HG02884 (cell line): ENCODE measurements around the gene PPM1M.

ENCODE experiments used
- ATAC-seq: cut with Tn5 transposase; IDR thresholded peaks from one replicate; pipeline ENCODE4 v1.9.1; 2021; ENCODE audit warnings: mild to moderate bottlenecking, moderate library complexity; ENCODE audit not compliant: unreplicated experiment

PPM1M gene

DNA sequence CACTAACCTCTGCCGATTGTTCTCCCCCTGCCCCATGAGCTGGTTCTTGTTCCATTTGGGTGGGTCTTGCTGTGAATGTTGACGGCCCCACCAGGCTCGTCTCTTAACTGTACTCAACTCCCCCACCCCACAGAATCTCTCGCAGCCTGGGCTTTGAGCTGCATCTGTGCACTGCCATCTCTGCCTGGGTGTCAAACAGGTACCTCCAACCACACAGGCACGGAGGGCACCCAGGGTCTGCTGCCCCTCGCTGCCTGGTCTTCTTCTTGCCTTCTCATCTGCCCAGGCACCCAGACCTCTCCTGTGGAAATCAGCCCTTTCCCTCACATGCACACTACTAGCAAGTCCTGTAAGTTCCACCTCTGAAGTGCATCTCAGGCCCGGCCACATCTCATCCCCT is 30.2 kb upstream of the PPM1M start:
- ATAC-seq: no peak

DNA sequence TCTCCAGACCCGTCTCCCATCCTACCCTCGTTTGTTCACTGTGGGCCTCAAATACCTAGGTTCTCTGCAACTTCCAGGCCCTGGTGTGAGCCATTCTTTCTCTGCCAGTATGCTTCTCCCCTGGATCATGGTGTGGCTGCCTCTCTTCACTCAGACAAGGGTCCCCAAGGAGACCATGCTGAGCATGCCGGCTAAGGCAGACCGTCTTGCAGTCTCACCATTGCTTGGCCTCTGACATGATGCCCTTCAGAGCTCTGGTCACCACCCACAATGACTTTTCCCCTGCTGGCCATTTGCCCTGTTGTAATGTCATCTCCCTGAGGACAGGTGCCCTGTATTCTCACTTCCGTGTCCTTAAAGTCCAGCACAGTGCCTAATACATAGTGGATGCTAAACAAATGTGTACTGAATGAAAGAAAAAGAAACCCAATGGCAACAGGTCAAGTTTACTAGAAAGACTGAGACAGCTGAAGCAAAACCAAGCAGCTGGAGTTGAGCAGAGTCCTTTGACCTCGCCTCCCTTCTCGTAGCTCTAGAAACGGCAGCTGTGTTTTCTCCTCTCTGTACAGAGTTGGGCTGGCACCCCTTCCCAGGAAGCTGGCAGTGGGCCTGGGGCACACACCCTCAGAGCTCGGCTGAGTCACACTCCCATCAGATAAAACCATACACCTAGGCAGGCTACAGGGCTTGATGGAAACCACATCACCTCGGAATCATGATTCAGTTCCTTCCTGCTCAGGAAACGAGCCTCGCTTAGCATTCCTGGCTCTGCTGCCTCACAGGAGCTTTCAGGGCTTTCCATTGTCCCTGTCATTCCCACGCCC is 28.8 kb upstream of the PPM1M start:
- ATAC-seq: no peak

DNA sequence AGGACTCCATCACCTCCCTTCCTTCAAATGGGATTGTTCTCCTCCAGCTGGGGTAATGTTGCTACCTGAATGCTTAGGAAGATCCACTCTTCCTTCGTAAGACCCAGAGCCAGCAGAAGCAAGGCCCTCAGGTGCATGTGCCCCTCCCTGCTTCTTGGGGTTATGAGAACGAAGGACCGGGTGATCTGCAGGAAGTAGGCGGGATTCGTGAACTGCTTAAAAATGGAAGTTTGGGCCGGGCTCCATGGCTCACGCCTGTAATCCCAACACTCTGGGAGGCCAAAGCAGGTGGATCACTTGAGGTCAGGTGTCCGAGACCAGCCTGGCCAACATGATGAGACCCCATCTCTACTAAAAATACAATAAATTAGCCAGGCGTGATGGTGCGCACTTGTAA is 28.2 kb upstream of the PPM1M start:
- ATAC-seq: no peak

GRCh38 chr3:52218026-52218425 is 27.5 kb upstream of the PPM1M start:
- no peak for ATAC-seq

- ATAC-seq: no peak
Observed at GRCh38 chr3:52218454-52218853, 27.1 kb upstream of the PPM1M start.

GRCh38 chr3:52218937-52219650 is 26.5 kb upstream of the PPM1M start:
- no peak for ATAC-seq

DNA sequence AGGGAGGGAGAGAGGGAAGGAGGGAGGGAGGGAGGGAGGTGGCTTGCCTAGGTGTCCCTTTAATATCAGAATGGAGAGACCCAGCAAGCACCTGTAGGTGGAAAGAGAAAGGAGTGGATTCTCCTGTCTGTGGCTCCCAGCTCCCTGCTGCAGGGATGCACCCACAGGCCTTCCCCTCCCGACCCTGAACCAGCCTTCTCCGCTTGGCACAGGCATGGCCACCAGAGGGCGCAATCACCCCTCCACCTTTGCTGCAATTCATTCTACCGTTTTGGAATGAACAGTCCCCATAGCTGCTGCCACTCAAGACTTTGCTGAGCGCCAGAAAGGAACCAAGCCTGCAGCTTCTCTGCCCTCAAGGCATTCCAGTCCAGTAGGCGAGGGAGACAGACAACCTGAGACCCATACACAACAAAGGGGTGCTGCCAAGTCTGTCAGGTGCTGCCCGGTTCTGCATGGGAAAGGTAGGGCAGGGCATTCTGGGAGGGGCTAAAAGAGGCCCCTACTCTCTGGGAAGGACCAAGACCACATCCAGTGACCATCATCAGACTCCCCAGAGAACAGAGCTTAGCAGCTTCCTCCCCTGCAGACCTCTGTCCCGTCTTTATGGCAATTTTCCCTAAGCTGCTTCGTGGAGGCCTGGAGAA is 25.1 kb upstream of the PPM1M start:
- peak; percentile 65 for ATAC-seq

- no peak for ATAC-seq
Observed at GRCh38 chr3:52221141-52221562, 24.4 kb upstream of the PPM1M start.

GRCh38 chr3:52221563-52222318 is 23.8 kb upstream of the PPM1M start:
- no peak for ATAC-seq

DNA sequence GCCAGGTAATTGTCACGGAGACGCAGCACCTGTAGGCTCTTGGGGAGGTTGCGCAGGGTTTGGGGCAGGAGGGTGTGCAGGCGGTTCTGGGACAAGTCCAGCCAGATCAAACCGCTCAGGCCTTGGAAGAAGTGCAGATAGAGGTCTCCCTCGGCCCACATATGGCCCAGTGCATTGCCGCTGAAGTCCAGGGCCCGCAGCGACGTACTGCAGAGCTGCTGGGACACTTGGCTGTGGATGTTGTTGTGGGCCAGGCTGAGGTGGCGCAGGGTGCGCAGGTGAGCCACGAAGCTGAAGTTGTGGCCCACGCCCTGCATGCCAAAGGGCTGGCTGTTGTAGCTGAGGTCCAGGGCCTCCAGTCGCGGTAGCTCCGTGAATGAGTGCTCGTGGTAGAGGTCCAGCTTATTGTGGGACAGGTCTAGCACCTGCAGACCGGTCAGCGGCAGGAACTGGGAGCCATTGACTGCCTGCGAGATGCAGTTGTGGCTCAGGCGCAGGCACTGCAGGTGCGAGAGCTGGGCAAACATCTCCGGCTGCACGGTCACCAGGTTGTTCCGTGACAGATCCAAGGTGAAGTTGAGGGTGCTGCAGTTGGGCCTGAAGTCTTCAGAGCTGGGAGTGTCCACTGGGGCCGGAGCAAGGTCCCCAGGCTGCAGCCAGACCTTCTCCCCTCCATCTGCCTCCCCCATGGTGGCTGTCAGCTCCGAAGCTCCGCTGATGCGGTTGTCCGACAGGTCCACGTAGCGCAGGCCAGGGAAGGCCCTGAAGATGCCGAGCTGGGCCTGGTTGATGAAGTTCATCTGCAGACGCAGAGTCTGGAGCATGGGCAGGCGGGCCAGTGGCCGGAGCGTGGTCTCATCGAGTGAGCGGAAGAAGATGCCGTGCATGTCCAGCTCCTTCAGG is 23.0 kb upstream of the PPM1M start:
- ATAC-seq: no peak

GRCh38 chr3:52223449-52224408 is 21.8 kb upstream of the PPM1M start:
- ATAC-seq: no peak

- peak; percentile 80 for ATAC-seq
Observed at GRCh38 chr3:52225452-52226228, 19.9 kb upstream of the PPM1M start, which contains the start of gene TLR9. TLR9 (minus strand) TSS chr3:52225645; CDS start chr3:52225529, 116 bp downstream.

- no peak for ATAC-seq
Observed at GRCh38 chr3:52226229-52226817, 19.2 kb upstream of the PPM1M start.

GRCh38 chr3:52227117-52227516 is 18.4 kb upstream of the PPM1M start:
- ATAC-seq: no peak

DNA sequence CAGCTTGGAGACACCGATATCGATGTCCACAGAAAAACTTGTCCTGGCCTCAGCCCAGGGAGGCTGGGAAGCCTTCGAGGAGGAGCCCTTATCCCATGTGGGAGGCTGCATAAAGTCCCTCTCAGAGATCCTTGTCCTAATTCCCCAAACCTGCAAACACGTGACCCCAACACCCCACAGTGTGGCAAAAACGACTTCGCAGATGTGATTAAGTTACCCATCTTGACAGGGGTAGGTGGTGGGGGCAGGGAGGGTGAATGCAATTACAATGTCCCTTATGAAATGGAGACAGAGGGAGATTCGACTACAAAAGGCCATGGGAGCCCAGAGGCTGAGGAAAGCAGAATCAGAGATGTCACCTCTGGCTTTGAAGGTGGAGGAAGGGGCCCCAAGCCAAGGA is 17.8 kb upstream of the PPM1M start:
- no peak for ATAC-seq

GRCh38 chr3:52228266-52228665 is 17.3 kb upstream of the PPM1M start:
- no peak for ATAC-seq

GRCh38 chr3:52228751-52229291 is 16.7 kb upstream of the PPM1M start:
- ATAC-seq: no peak
